ENCODE measurements around the gene FNDC5.
A peak's percentile ranks its signal among the peaks of the same experiment; 100 is the strongest.

Gene FNDC5

GRCh38 chr1:32878637-32879041 is 7.9 kb upstream of the FNDC5 start:
- no peak overlapping the region for H3K14ac ChIP-seq (ENCODE audit: low read length)
- H3K4me1 ChIP-seq (ENCODE audit: control insufficient read depth in 2 of 2, insufficient read depth in 1 of 2, low read depth in 1 of 2, low read length in 2 of 2): peaks cover 11 to 19% of the 10 kb centered on the region in 2 donors
- peak overlapping the region; percentile 9 for H2AK5ac ChIP-seq (ENCODE audit: low read depth, low read length)
- no peak overlapping the region for H2AFZ ChIP-seq (ENCODE audit: low read length)
- no peak overlapping the region for H4K8ac ChIP-seq (ENCODE audit: low read depth, low read length)
- no peak for DNase-seq (ENCODE audit: low spot score)
- no peak overlapping the region for H3K9ac ChIP-seq (ENCODE audit: low read depth, low read length, poor library complexity)
- no peak overlapping the region for H4K91ac ChIP-seq (ENCODE audit: low read depth, low read length, poor library complexity)
- H3K27me3 ChIP-seq (ENCODE audit: control insufficient read depth in 3 of 3, insufficient read depth in 3 of 3, low read depth in 1 of 3, low read length in 3 of 3): peaks cover 0 to 42% (median 0%) of the 10 kb centered on the region in 3 experiments
- no peak overlapping the region for H2BK12ac ChIP-seq (ENCODE audit: low read length)
- H3K36me3 ChIP-seq (replicated peaks in 1 of 2; ENCODE audit: control insufficient read depth in 2 of 2, insufficient read depth in 2 of 2, low read length in 2 of 2): no peaks in the 10 kb centered on the region
- no peak overlapping the region for H2BK120ac ChIP-seq (ENCODE audit: low read depth, low read length)
- H3K18ac ChIP-seq (ENCODE audit: low read length): peak overlapping the region; percentile 85
- H3K79me1 ChIP-seq (ENCODE audit: low read depth, low read length): no peaks in the 10 kb centered on the region
- no peak overlapping the region for H3K4me3 ChIP-seq (ENCODE audit: low read length in 2 of 2)
- no CpG with 5 or more reads among the region's 5 CpGs for WGBS, 2 donors (ENCODE audit: extremely low coverage in 2 of 2, insufficient read length in 2 of 2, insufficient replicate concordance in 1 of 2)
- H3K23ac ChIP-seq (ENCODE audit: low read depth, low read length, poor library complexity): peak overlapping the region; percentile 76
- H2BK15ac ChIP-seq (ENCODE audit: low read length): no peak overlapping the region
- no peaks in the 10 kb centered on the region for H3K9me3 ChIP-seq (replicated peaks in 1 of 2; ENCODE audit: control insufficient read depth in 2 of 2, insufficient read depth in 1 of 2, low read depth in 1 of 2, low read length in 2 of 2)
- no peak overlapping the region for H3K27ac ChIP-seq (replicated peaks; ENCODE audit: low read length)
- H2BK5ac ChIP-seq (ENCODE audit: low read length): no peak overlapping the region
- no peak overlapping the region for H3K4me2 ChIP-seq (ENCODE audit: insufficient read depth, low read length, poor library complexity, severe bottlenecking)
- H3K4ac ChIP-seq (ENCODE audit: low read length): no peak overlapping the region

GRCh38 chr1:32878183-32878582 is 7.5 kb upstream of the FNDC5 start:
- no peak for DNase-seq (ENCODE audit: low spot score)
- H2AK5ac ChIP-seq (ENCODE audit: low read depth, low read length): no peak overlapping the region
- no peaks in the 10 kb centered on the region for H3K79me1 ChIP-seq (ENCODE audit: low read depth, low read length)
- H3K14ac ChIP-seq (ENCODE audit: low read length): no peak overlapping the region
- H4K8ac ChIP-seq (ENCODE audit: low read depth, low read length): no peak overlapping the region
- no peak overlapping the region for H2BK15ac ChIP-seq (ENCODE audit: low read length)
- no peak overlapping the region for H3K4me3 ChIP-seq (ENCODE audit: low read length in 2 of 2)
- no CpG with 5 or more reads among the region's 6 CpGs for WGBS, 2 donors (ENCODE audit: extremely low coverage in 2 of 2, insufficient read length in 2 of 2, insufficient replicate concordance in 1 of 2)
- no peak overlapping the region for H2BK5ac ChIP-seq (ENCODE audit: low read length)
- H3K9ac ChIP-seq (ENCODE audit: low read depth, low read length, poor library complexity): no peak overlapping the region
- no peak overlapping the region for H2BK120ac ChIP-seq (ENCODE audit: low read depth, low read length)
- no peak overlapping the region for H3K27ac ChIP-seq (replicated peaks; ENCODE audit: low read length)
- H3K23ac ChIP-seq (ENCODE audit: low read depth, low read length, poor library complexity): no peak overlapping the region
- no peak overlapping the region for H3K18ac ChIP-seq (ENCODE audit: low read length)
- no peak overlapping the region for H4K91ac ChIP-seq (ENCODE audit: low read depth, low read length, poor library complexity)
- H3K4ac ChIP-seq (ENCODE audit: low read length): no peak overlapping the region
- H3K4me1 ChIP-seq (ENCODE audit: control insufficient read depth in 2 of 2, insufficient read depth in 1 of 2, low read depth in 1 of 2, low read length in 2 of 2): peaks cover 11 to 19% of the 10 kb centered on the region in 2 donors
- H2AFZ ChIP-seq (ENCODE audit: low read length): no peak overlapping the region
- H3K4me2 ChIP-seq (ENCODE audit: insufficient read depth, low read length, poor library complexity, severe bottlenecking): no peak overlapping the region
- H2BK12ac ChIP-seq (ENCODE audit: low read length): no peak overlapping the region
- peaks cover 0 to 37% (median 0%) of the 10 kb centered on the region in 3 experiments for H3K27me3 ChIP-seq (ENCODE audit: control insufficient read depth in 3 of 3, insufficient read depth in 3 of 3, low read depth in 1 of 3, low read length in 3 of 3)
- H3K9me3 ChIP-seq (replicated peaks in 1 of 2; ENCODE audit: control insufficient read depth in 2 of 2, insufficient read depth in 1 of 2, low read depth in 1 of 2, low read length in 2 of 2): no peaks in the 10 kb centered on the region
- H3K36me3 ChIP-seq (replicated peaks in 1 of 2; ENCODE audit: control insufficient read depth in 2 of 2, insufficient read depth in 2 of 2, low read length in 2 of 2): no peaks in the 10 kb centered on the region

GRCh38 chr1:32877211-32878110 is 6.7 kb upstream of the FNDC5 start:
- Histone ChIP-seq H3K14ac (ENCODE audit: low read length) (no peak overlapping the region), H4K91ac (ENCODE audit: low read depth, low read length, poor library complexity) (no peak overlapping the region), H3K36me3 (replicated peaks in 1 of 2; ENCODE audit: control insufficient read depth in 2 of 2, insufficient read depth in 2 of 2, low read length in 2 of 2) (no peaks in the 10 kb centered on the region), H2BK12ac (ENCODE audit: low read length) (no peak overlapping the region), H3K4ac (ENCODE audit: low read length) (no peak overlapping the region), H3K4me3 (ENCODE audit: low read length in 2 of 2) (no peak overlapping the region), H3K23ac (ENCODE audit: low read depth, low read length, poor library complexity) (no peak overlapping the region), H3K4me1 (ENCODE audit: control insufficient read depth in 2 of 2, insufficient read depth in 1 of 2, low read depth in 1 of 2, low read length in 2 of 2) (peaks cover 12 to 19% of the 10 kb centered on the region in 2 donors), H3K27ac (replicated peaks; ENCODE audit: low read length) (no peak overlapping the region), H4K8ac (ENCODE audit: low read depth, low read length) (no peak overlapping the region), H3K27me3 (ENCODE audit: control insufficient read depth in 3 of 3, insufficient read depth in 3 of 3, low read depth in 1 of 3, low read length in 3 of 3) (peaks cover 0 to 37% (median 0%) of the 10 kb centered on the region in 3 experiments), H2BK5ac (ENCODE audit: low read length) (no peak overlapping the region), H2BK15ac (ENCODE audit: low read length) (no peak overlapping the region), H3K79me1 (ENCODE audit: low read depth, low read length) (no peaks in the 10 kb centered on the region), H2AFZ (ENCODE audit: low read length) (no peak overlapping the region), H3K4me2 (ENCODE audit: insufficient read depth, low read length, poor library complexity, severe bottlenecking) (no peak overlapping the region), H3K9me3 (replicated peaks in 1 of 2; ENCODE audit: control insufficient read depth in 2 of 2, insufficient read depth in 1 of 2, low read depth in 1 of 2, low read length in 2 of 2) (no peaks in the 10 kb centered on the region), H3K18ac (ENCODE audit: low read length) (no peak overlapping the region), H3K9ac (ENCODE audit: low read depth, low read length, poor library complexity) (no peak overlapping the region), H2AK5ac (ENCODE audit: low read depth, low read length) (no peak overlapping the region), H2BK120ac (ENCODE audit: low read depth, low read length) (no peak overlapping the region)
- DNase-seq (ENCODE audit: low spot score): no peak
- WGBS, 2 donors (ENCODE audit: extremely low coverage in 2 of 2, insufficient read length in 2 of 2, insufficient replicate concordance in 1 of 2): no CpG with 5 or more reads among the region's 13 CpGs

- no CpG with 5 or more reads among the region's 16 CpGs for WGBS, 2 donors (ENCODE audit: extremely low coverage in 2 of 2, insufficient read length in 2 of 2, insufficient replicate concordance in 1 of 2)
- DNase-seq (ENCODE audit: low spot score): no peak
- H3K23ac ChIP-seq (ENCODE audit: low read depth, low read length, poor library complexity): no peak overlapping the region
Observed at GRCh38 chr1:32876341-32877210, 5.9 kb upstream of the FNDC5 start.

More at GRCh38 chr1:32876341-32877210, 5.9 kb upstream of the FNDC5 start:
- peak overlapping the region; percentile 27 for H3K27ac ChIP-seq (replicated peaks; ENCODE audit: low read length)
- H2AFZ ChIP-seq (ENCODE audit: low read length): peak overlapping the region; percentile 24
- no peak overlapping the region for H2BK5ac ChIP-seq (ENCODE audit: low read length)
- no peaks in the 10 kb centered on the region for H3K79me1 ChIP-seq (ENCODE audit: low read depth, low read length)
- peak overlapping the region; percentile 11 for H3K4me2 ChIP-seq (ENCODE audit: insufficient read depth, low read length, poor library complexity, severe bottlenecking)
- no peak overlapping the region for H2BK12ac ChIP-seq (ENCODE audit: low read length)
- H3K27me3 ChIP-seq (ENCODE audit: control insufficient read depth in 3 of 3, insufficient read depth in 3 of 3, low read depth in 1 of 3, low read length in 3 of 3): peaks cover 0 to 36% (median 0%) of the 10 kb centered on the region in 3 experiments
- no peak overlapping the region for H3K9ac ChIP-seq (ENCODE audit: low read depth, low read length, poor library complexity)
- H2BK120ac ChIP-seq (ENCODE audit: low read depth, low read length): no peak overlapping the region
- no peak overlapping the region for H3K14ac ChIP-seq (ENCODE audit: low read length)
- no peak overlapping the region for H2BK15ac ChIP-seq (ENCODE audit: low read length)
- no peaks in the 10 kb centered on the region for H3K36me3 ChIP-seq (replicated peaks in 1 of 2; ENCODE audit: control insufficient read depth in 2 of 2, insufficient read depth in 2 of 2, low read length in 2 of 2)
- H3K4ac ChIP-seq (ENCODE audit: low read length): no peak overlapping the region
- no peaks in the 10 kb centered on the region for H3K9me3 ChIP-seq (replicated peaks in 1 of 2; ENCODE audit: control insufficient read depth in 2 of 2, insufficient read depth in 1 of 2, low read depth in 1 of 2, low read length in 2 of 2)
- no peak overlapping the region for H4K8ac ChIP-seq (ENCODE audit: low read depth, low read length)
- H3K4me3 ChIP-seq (ENCODE audit: low read length in 2 of 2): no peak overlapping the region
- H4K91ac ChIP-seq (ENCODE audit: low read depth, low read length, poor library complexity): no peak overlapping the region
- H2AK5ac ChIP-seq (ENCODE audit: low read depth, low read length): no peak overlapping the region
- H3K18ac ChIP-seq (ENCODE audit: low read length): peak overlapping the region; percentile 0
- H3K4me1 ChIP-seq (ENCODE audit: control insufficient read depth in 2 of 2, insufficient read depth in 1 of 2, low read depth in 1 of 2, low read length in 2 of 2): peaks cover 20 to 22% of the 10 kb centered on the region in 2 donors

All from neuronal stem cell (in vitro differentiated cells).